WTC11 (cell line): Measurements from ENCODE around the gene ROBO2. TPM values are rescaled to one million over a fixed set of nuclear protein-coding genes. Genes with fewer than 3 reads are reported as not detected.

Experiments
- ATAC-seq: fragments of 200-7000 bp; cut with Tn5 transposase; 2 replicates; pipeline ENCODE4 v1.10.0; 2021; ENCODE audit warnings: mild to moderate bottlenecking, moderate library complexity
- CTCF ChIA-PET: fragments of 300-600 bp; sonication (Branson Sonifier 250); formaldehyde crosslinking; loops from one replicate; lab custom pipeline; 2021; ENCODE audit warnings: antibody characterized with exemption; lab: Charles Lee
- POLR2A ChIA-PET: fragments of 350-600 bp; sonication (Branson Sonifier 250); formaldehyde crosslinking; loops from one replicate; lab custom pipeline; 2021; ENCODE audit warnings: antibody characterized with exemption; lab: Charles Lee
- DNase-seq: peaks from one replicate; pipeline ENCODE4 v3.0.0; 2021; ENCODE audit warnings: low spot score
- H3K27ac Mint-ChIP-seq: 2 replicates; pipeline ENCODE4 v1.8.0; 2021; ENCODE audit warnings: mixed read lengths
- H3K27me3 Mint-ChIP-seq: 2 replicates; pipeline ENCODE4 v1.8.0; 2021; ENCODE audit warnings: low read depth, mild to moderate bottlenecking, moderate library complexity, mixed read lengths
- H3K36me3 Mint-ChIP-seq: 2 replicates; pipeline ENCODE4 v1.8.0; 2021; ENCODE audit warnings: mixed read lengths
- H3K4me1 Mint-ChIP-seq: 2 replicates; pipeline ENCODE4 v1.8.0; 2022; ENCODE audit warnings: mixed read lengths
- H3K4me3 Mint-ChIP-seq: 2 replicates; pipeline ENCODE4 v1.8.0; 2021; ENCODE audit warnings: mild to moderate bottlenecking, moderate library complexity, mixed read lengths
- H3K9me3 Mint-ChIP-seq: 2 replicates; pipeline ENCODE4 v1.8.0; 2021; ENCODE audit warnings: mixed read lengths
- CBFB ChIP-seq: sonication (generic); formaldehyde crosslinking; IDR thresholded peaks from 2 replicates; pipeline ENCODE4 v1.8.1; 2022; ENCODE audit warnings: mild to moderate bottlenecking, low read depth, missing genetic modification reagents
- FOXJ3 ChIP-seq: sonication (generic); formaldehyde crosslinking; IDR thresholded peaks from 2 replicates; pipeline ENCODE4 v1.9.0; 2021; ENCODE audit warnings: missing genetic modification reagents, mild to moderate bottlenecking, borderline replicate concordance
- GABPB1 ChIP-seq: sonication (generic); formaldehyde crosslinking; IDR thresholded peaks from 2 replicates; pipeline ENCODE4 v1.8.1; 2023; ENCODE audit warnings: mild to moderate bottlenecking, missing genetic modification reagents
- HMGA2 ChIP-seq: fragments of 250-450 bp; sonication (Bioruptor Pico); IDR thresholded peaks from 2 replicates; pipeline ENCODE4 v1.4.0; 2021; ENCODE audit warnings: mild to moderate bottlenecking, moderate library complexity
- IRF2 ChIP-seq: sonication (generic); formaldehyde crosslinking; IDR thresholded peaks from 2 replicates; pipeline ENCODE4 v1.8.0; 2022; ENCODE audit warnings: low read depth, missing genetic modification reagents, borderline replicate concordance
- NFATC4 ChIP-seq: fragments of 250-450 bp; sonication (Bioruptor Pico); IDR thresholded peaks from 2 replicates; pipeline ENCODE4 v1.9.0; 2021; ENCODE audit warnings: mild to moderate bottlenecking
- NFYB ChIP-seq: sonication (generic); formaldehyde crosslinking; conservative IDR thresholded peaks from 2 replicates; pipeline ENCODE4 v1.8.0; 2022; ENCODE audit warnings: low read depth, missing genetic modification reagents
- PRRX2 ChIP-seq: fragments of 250-450 bp; sonication (Bioruptor Pico); IDR thresholded peaks from 2 replicates; pipeline ENCODE4 v1.8.0; 2021; ENCODE audit warnings: mild to moderate bottlenecking
- RELA ChIP-seq: sonication (generic); formaldehyde crosslinking; IDR thresholded peaks from 2 replicates; pipeline ENCODE4 v1.8.1; 2022; ENCODE audit warnings: missing genetic modification reagents, mild to moderate bottlenecking, borderline replicate concordance
- RORB ChIP-seq: fragments of 250-450 bp; sonication (Bioruptor Pico); IDR thresholded peaks from 2 replicates; pipeline ENCODE4 v1.9.0; 2021; ENCODE audit warnings: mild to moderate bottlenecking
- SMAD4 ChIP-seq: sonication (generic); formaldehyde crosslinking; IDR thresholded peaks from 2 replicates; pipeline ENCODE4 v1.8.0; 2022; ENCODE audit warnings: mild to moderate bottlenecking, missing genetic modification reagents
- SOX15 ChIP-seq: fragments of 250-450 bp; sonication (Bioruptor Pico); IDR thresholded peaks from 2 replicates; pipeline ENCODE4 v1.9.0; 2021; ENCODE audit warnings: mild to moderate bottlenecking
- SP1 ChIP-seq: sonication (generic); formaldehyde crosslinking; conservative IDR thresholded peaks from 2 replicates; pipeline ENCODE4 v1.8.1; 2022; ENCODE audit warnings: missing genetic modification reagents
- total RNA-seq: library from RNA; stranded (reverse); gene quantifications from 3 replicates; pipeline ENCODE4 v1.2.3, GENCODE V29; 2021
- TF ChIP-seq, protein P1 (sequence below): sonication (generic); formaldehyde crosslinking; IDR thresholded peaks from 2 replicates; pipeline ENCODE4 v1.8.0; 2022; ENCODE audit warnings: mild to moderate bottlenecking, missing genetic modification reagents
- TF ChIP-seq, protein P2 (sequence below): sonication (generic); formaldehyde crosslinking; IDR thresholded peaks from 2 replicates; pipeline ENCODE4 v1.8.1; 2023; ENCODE audit warnings: mild to moderate bottlenecking, missing genetic modification reagents, borderline replicate concordance
- TF ChIP-seq, protein P3 (sequence below): sonication (generic); formaldehyde crosslinking; IDR thresholded peaks from 2 replicates; pipeline ENCODE4 v1.8.0; 2022; ENCODE audit warnings: mild to moderate bottlenecking, missing genetic modification reagents
- TF ChIP-seq, protein P4 (sequence below): sonication (generic); formaldehyde crosslinking; IDR thresholded peaks from 2 replicates; pipeline ENCODE4 v1.8.0; 2022; ENCODE audit warnings: mild to moderate bottlenecking, missing genetic modification reagents
- TF ChIP-seq, protein P5 (sequence below): fragments of 200-600 bp; IDR thresholded peaks from 2 replicates; pipeline ENCODE4 v1.8.0; 2022; ENCODE audit warnings: antibody characterized with exemption
- TF ChIP-seq, protein P6 (sequence below): sonication (generic); formaldehyde crosslinking; IDR thresholded peaks from 2 replicates; pipeline ENCODE4 v1.8.1; 2022; ENCODE audit warnings: missing genetic modification reagents, borderline replicate concordance
- TF ChIP-seq, protein P7 (sequence below): sonication (generic); formaldehyde crosslinking; IDR thresholded peaks from 2 replicates; pipeline ENCODE4 v1.8.1; 2023; ENCODE audit warnings: mild to moderate bottlenecking, missing genetic modification reagents

The ROBO2 gene
- total RNA-seq, 1 experiment from 2014 or later = 11.7 TPM

DNA sequence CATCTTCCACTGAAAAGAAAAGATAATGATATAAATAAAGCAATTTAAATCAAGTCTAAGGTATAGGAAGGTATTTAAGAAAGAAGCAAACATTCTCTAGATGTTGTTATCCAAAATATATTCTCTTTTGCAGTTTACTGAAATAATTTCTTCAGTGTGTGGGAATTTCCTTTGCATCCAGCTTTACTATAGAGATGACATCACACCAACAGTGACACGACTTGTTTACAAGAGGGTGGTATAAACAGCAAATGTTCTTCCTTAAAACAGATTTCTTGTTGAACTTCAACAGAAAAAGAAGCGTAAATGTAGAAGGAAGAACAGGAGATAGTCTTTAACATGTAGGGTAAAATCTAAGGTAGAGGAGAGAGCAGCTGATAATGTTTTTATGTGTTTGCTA lies 202.5 kb downstream of the ROBO2 start:
- Mint-ChIP-seq H3K9me3 (peaks cover 41% of the 10 kb centered on the region), H3K27ac (no peak overlapping the region), H3K4me3 (no peak overlapping the region), H3K4me1 (peaks cover 21% of the 10 kb centered on the region), H3K27me3 (no peaks in the 10 kb centered on the region), H3K36me3 (peaks cover 31% of the 10 kb centered on the region)
- ATAC-seq (no peak), DNase-seq (no peak)
- TF ChIP-seq SOX15 (CRISPR knock-in tag) = no peak
- TF ChIP-seq, protein P1, sequence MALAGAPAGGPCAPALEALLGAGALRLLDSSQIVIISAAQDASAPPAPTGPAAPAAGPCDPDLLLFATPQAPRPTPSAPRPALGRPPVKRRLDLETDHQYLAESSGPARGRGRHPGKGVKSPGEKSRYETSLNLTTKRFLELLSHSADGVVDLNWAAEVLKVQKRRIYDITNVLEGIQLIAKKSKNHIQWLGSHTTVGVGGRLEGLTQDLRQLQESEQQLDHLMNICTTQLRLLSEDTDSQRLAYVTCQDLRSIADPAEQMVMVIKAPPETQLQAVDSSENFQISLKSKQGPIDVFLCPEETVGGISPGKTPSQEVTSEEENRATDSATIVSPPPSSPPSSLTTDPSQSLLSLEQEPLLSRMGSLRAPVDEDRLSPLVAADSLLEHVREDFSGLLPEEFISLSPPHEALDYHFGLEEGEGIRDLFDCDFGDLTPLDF (CRISPR knock-in tag) = no peak
- TF ChIP-seq PRRX2 (CRISPR knock-in tag) = no peak
- TF ChIP-seq GABPB1 = no peak
- TF ChIP-seq, protein P2, sequence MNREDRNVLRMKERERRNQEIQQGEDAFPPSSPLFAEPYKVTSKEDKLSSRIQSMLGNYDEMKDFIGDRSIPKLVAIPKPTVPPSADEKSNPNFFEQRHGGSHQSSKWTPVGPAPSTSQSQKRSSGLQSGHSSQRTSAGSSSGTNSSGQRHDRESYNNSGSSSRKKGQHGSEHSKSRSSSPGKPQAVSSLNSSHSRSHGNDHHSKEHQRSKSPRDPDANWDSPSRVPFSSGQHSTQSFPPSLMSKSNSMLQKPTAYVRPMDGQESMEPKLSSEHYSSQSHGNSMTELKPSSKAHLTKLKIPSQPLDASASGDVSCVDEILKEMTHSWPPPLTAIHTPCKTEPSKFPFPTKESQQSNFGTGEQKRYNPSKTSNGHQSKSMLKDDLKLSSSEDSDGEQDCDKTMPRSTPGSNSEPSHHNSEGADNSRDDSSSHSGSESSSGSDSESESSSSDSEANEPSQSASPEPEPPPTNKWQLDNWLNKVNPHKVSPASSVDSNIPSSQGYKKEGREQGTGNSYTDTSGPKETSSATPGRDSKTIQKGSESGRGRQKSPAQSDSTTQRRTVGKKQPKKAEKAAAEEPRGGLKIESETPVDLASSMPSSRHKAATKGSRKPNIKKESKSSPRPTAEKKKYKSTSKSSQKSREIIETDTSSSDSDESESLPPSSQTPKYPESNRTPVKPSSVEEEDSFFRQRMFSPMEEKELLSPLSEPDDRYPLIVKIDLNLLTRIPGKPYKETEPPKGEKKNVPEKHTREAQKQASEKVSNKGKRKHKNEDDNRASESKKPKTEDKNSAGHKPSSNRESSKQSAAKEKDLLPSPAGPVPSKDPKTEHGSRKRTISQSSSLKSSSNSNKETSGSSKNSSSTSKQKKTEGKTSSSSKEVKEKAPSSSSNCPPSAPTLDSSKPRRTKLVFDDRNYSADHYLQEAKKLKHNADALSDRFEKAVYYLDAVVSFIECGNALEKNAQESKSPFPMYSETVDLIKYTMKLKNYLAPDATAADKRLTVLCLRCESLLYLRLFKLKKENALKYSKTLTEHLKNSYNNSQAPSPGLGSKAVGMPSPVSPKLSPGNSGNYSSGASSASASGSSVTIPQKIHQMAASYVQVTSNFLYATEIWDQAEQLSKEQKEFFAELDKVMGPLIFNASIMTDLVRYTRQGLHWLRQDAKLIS (CRISPR knock-in tag) = no peak
- TF ChIP-seq SP1 (CRISPR knock-in tag) = no peak
- TF ChIP-seq CBFB (CRISPR knock-in tag) = no peak
- TF ChIP-seq, protein P3, sequence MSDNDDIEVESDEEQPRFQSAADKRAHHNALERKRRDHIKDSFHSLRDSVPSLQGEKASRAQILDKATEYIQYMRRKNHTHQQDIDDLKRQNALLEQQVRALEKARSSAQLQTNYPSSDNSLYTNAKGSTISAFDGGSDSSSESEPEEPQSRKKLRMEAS (CRISPR knock-in tag) = no peak
- no peak for TF ChIP-seq NFYB (CRISPR knock-in tag)
- TF ChIP-seq, protein P4, sequence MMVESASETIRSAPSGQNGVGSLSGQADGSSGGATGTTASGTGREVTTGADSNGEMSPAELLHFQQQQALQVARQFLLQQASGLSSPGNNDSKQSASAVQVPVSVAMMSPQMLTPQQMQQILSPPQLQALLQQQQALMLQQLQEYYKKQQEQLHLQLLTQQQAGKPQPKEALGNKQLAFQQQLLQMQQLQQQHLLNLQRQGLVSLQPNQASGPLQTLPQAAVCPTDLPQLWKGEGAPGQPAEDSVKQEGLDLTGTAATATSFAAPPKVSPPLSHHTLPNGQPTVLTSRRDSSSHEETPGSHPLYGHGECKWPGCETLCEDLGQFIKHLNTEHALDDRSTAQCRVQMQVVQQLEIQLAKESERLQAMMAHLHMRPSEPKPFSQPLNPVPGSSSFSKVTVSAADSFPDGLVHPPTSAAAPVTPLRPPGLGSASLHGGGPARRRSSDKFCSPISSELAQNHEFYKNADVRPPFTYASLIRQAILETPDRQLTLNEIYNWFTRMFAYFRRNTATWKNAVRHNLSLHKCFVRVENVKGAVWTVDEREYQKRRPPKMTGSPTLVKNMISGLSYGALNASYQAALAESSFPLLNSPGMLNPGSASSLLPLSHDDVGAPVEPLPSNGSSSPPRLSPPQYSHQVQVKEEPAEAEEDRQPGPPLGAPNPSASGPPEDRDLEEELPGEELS (CRISPR knock-in tag) = no peak
- TF ChIP-seq, protein P5, sequence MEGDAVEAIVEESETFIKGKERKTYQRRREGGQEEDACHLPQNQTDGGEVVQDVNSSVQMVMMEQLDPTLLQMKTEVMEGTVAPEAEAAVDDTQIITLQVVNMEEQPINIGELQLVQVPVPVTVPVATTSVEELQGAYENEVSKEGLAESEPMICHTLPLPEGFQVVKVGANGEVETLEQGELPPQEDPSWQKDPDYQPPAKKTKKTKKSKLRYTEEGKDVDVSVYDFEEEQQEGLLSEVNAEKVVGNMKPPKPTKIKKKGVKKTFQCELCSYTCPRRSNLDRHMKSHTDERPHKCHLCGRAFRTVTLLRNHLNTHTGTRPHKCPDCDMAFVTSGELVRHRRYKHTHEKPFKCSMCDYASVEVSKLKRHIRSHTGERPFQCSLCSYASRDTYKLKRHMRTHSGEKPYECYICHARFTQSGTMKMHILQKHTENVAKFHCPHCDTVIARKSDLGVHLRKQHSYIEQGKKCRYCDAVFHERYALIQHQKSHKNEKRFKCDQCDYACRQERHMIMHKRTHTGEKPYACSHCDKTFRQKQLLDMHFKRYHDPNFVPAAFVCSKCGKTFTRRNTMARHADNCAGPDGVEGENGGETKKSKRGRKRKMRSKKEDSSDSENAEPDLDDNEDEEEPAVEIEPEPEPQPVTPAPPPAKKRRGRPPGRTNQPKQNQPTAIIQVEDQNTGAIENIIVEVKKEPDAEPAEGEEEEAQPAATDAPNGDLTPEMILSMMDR = no peak
- TF ChIP-seq, protein P6, sequence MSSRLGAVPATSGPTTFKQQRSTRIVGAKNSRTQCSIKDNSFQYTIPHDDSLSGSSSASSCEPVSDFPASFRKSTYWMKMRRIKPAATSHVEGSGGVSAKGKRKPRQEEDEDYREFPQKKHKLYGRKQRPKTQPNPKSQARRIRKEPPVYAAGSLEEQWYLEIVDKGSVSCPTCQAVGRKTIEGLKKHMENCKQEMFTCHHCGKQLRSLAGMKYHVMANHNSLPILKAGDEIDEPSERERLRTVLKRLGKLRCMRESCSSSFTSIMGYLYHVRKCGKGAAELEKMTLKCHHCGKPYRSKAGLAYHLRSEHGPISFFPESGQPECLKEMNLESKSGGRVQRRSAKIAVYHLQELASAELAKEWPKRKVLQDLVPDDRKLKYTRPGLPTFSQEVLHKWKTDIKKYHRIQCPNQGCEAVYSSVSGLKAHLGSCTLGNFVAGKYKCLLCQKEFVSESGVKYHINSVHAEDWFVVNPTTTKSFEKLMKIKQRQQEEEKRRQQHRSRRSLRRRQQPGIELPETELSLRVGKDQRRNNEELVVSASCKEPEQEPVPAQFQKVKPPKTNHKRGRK = no peak
- TF ChIP-seq FOXJ3 = no peak
- no peak for TF ChIP-seq IRF2 (CRISPR knock-in tag)
- TF ChIP-seq NFATC4 = no peak
- no peak for TF ChIP-seq RELA (CRISPR knock-in tag)
- TF ChIP-seq HMGA2 = no peak
- TF ChIP-seq, protein P7, sequence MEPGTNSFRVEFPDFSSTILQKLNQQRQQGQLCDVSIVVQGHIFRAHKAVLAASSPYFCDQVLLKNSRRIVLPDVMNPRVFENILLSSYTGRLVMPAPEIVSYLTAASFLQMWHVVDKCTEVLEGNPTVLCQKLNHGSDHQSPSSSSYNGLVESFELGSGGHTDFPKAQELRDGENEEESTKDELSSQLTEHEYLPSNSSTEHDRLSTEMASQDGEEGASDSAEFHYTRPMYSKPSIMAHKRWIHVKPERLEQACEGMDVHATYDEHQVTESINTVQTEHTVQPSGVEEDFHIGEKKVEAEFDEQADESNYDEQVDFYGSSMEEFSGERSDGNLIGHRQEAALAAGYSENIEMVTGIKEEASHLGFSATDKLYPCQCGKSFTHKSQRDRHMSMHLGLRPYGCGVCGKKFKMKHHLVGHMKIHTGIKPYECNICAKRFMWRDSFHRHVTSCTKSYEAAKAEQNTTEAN (CRISPR knock-in tag) = no peak
- TF ChIP-seq RORB (CRISPR knock-in tag) = no peak
- no peak for TF ChIP-seq SMAD4
- CTCF ChIA-PET = no interaction called here
- POLR2A ChIA-PET = no interaction called here
